HG03520 (cell line): ENCODE results near the gene CDK15.
"Not testable (repeated sequence)": the region's sequence is repeated elsewhere in the genome, so short reads cannot be mapped to it uniquely, and the experiment has no call there.

Source experiments
- ATAC-seq: cut with Tn5 transposase; IDR thresholded peaks from one replicate; pipeline ENCODE4 v1.9.1; 2021; ENCODE audit warnings: mild to moderate bottlenecking, moderate library complexity; ENCODE audit not compliant: unreplicated experiment

The CDK15 gene

DNA sequence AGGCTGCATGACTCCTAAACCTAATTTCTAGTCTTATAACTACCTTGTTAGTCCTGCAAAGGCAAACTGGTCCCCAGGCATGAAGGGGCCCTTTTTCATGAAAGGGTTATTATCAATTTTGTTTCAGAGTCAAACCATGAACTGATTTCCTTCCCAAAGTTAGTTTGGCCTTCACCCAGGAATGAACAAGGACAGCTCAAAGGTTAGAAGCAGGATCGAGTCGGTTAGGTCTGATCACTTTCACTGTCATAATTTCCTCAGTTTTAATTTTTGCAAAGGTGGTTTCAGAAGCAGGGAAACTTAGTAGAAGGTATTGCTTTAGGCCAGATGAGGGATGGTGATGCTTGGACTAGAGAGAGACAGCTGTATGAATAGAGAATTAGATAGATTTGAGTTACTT, 16.9 kb upstream of the CDK15 start:
- ATAC-seq, result no peak

DNA sequence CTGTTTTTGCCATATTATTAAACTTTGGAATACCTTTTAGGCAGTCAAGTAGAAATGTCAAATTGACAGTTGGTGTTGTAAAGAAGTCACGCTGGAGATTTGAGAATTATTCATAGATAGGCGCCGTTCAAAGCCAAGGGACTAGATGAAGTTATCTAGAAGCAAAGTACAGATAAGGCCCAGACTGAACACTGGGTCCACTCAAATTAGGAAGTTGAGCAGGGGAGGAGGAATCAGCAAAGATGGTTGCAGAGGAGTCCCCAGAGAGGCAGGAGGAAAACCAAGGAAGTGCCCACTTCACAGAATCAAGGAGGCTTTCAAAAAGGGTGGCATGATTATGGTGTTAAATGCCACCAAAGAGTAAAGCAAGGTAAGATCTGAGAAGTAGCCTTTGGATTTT, 16.0 kb upstream of the CDK15 start:
- ATAC-seq, result no peak

DNA sequence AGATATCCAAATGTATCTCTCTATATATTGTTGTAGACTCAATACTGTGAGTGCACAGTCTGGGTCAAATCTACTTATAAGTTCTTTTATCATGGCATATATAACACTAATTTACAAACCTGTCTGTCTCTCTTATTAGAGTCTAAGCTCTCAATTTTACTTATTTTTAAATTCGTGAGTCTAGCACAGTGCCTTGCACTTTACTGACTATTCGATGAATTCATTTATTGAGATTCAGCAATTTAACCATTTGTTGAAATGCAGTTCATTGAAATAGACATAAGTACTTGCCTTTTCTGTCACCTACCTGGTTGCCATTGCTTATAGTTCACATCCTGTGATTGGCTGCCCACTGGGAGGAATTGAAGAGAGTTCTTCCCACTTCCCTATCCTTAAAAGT, 15.3 kb upstream of the CDK15 start:
- no peak for ATAC-seq

DNA sequence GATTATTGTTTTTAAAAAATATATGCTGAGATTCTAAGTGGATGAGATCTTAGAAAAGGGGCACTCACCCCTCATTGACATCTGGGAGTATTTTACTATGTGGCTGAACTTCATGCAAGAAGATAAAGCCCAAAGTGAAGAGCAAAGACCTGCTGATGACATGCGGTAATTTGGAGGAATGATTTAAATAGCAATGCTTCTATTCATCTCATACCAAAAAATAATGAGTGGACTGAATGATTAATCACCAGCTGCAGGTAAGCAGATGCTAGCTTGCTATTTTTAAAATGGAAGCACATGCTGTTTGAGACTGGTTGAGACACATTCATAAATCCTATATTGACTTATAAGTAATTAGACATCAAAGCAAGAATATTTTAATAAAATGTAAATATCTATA, 12.7 kb upstream of the CDK15 start:
- no peak for ATAC-seq

DNA sequence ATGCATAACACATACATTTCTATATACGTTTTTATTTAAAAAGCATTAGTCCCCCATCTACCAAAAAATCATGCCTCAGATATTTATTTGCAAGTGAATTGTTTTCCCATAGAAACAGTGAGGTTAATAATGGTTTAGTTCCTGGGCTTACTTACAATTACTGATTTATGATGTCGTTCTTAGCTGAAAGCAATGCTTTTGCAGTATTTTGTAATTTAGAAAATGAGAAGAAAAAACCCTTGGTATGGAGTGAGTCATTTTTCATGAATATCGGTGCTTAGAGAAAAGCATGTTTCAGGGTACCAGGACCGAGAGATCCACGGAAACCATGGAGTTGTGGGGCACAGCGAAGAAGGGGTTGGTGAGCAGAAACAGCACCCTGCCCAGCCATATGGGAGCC, 12.0 kb upstream of the CDK15 start:
- ATAC-seq, result no peak

DNA sequence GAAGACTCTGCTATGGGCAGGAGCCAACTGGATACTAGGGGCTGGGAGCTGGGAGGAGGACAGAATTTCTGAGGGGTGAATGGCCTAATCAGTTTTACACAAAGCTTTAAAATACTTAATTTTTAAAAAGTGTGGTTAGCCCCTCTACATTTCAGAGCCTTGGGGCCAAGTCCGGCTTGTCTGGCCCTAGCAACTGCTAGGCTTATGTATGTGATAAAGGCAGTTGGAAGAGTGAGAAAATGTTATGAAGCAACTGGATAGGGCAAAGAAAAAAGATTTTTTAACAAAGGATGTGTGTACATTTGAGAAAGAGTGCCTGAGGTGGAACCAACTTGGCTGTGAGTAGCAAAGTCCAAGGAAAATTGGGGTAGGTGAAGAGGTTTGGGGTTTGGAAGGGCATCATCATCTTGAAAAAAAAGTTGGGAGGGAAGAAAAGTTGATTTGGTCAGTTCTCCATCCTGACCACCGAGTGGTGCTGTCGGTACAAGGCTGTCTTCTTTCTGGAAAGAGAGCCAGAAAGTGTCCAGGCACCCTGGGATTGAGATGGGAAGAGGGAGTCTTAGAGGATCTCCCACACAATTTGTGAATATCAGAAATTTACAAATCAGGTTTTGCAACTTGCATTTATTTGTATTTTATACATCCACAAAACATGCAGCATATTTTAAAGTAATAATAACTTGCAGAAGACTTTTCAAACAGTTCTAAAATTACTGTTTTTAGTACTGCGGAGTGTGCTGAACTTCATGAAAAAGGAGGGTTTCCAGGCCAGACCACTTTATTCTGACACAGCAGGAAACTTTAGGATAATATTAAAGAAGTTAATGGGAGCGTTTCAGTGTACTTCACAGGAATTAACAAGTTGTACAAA, 10.5 kb upstream of the CDK15 start:
- no peak for ATAC-seq

DNA sequence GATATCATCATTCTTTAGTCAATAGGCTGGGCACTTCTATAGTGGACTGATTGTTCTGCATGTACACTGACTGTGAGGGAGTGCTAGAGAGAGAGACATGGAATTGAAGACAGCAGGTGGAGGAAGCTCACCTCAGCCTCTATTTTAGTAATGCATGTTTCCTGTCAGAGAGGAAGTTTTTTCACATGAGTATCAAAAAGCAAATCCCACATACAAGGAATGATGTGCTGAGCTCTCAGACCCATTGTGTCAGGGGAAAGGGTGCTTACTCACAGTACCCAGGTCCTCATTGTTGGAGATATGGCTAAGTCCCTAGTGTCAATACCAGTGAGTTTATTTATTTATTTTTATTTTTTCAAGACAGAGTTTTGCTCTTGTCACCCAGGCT, 9.9 kb upstream of the CDK15 start:
- ATAC-seq, result no peak

DNA sequence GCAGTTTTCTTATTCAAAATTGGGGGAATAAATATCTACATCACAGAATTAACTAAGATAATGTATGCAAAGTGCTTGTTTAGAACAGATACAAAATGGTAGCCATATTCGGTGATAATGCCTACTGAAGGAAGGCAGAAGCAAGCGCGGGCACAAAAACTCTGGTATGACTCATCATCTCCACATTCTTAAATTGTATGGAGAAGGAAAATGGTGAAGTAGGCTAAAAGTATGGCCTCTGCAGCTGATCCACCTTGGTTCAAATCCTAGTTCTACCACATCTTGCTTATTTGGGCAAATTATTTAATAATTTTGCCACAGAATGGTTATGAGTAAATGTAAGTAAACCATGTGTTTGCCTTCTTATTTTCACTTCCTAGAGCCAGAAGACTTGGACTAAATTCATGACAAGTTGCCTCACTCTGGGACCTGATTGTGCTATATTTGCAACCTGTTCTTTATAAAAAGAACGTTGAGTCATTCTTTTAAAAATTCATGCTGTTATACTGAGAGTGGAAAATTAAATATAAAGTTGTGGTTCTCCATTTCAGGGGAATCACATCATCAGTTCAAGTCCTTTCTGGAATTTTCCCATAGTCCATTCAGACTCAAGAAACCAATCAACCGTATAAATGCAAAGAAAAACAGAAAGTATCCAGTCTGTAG, 9.0 kb upstream of the CDK15 start:
- no peak for ATAC-seq

DNA sequence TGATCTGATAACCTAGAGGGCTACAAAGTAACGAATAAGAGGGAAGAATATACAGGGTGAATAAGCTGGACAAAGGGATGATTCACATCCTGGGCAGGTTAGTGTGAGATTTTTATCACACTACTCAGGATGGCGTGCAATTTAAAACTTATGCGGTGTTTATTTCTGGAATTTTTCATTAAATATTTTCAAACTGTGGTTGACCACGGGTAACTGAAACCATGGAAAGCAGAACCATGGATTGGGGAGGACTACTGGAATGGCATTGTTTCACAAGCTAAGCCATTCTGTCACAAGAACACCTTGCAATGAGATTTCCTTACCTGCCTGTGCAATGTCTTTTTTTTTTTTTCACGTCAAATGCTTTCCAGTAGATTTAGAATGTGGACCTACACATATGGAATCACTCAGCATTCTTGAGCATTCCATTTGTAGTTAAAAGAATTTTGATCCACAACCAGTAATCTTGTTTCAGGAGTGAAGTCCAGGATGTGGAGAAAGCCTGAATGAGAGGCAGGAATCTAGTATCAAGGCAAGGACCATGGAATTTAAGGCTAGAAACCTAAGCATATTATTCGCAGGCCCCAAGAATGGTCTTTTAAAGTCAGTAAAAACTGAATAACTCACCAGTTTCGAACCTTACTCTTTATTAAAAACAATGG, 8.0 kb upstream of the CDK15 start:
- no peak for ATAC-seq

DNA sequence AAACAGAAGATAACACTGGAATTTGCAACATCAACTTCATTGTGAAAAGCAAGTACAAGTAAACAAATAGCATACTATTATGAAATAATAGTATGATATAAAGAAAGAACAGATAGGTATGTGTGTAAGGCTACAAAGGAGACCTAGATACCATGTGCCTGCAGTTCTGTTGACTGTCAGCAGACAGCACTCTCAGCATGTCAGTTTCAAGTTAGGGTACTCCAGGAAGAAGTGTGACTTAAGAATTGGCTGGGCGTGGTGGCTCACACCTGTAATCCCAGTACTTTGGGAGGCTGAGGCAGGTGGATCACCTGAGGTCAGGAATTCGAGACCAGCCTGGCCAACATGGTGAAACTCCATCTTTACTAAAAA, 7.4 kb upstream of the CDK15 start:
- not testable (repeated sequence) for ATAC-seq

DNA sequence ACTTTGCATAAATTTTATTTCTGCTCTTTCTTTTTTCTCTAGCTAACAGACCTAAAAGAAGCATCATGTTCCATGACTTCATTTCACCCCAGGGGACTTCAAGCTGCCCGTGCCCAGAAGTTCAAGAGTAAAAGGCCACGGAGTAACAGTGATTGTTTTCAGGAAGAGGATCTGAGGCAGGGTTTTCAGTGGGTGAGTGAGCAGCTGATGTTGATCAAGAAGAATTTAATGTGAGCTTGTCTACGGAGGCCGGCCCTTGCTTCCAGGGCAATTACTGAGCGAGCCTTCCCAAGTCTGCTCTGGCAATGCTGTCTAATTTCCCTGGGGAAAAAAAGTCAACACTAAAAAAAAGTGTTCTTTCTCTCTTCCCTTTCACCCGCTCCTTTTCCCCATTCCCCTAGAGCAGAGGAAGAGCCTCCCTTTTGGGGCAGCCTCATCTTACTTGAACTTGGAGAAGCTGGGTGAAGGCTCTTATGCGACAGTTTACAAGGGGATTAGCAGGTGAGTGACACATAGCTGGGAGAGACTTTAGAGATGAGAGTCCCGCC, 1.2 kb downstream of the CDK15 start:
- ATAC-seq, result no peak

DNA sequence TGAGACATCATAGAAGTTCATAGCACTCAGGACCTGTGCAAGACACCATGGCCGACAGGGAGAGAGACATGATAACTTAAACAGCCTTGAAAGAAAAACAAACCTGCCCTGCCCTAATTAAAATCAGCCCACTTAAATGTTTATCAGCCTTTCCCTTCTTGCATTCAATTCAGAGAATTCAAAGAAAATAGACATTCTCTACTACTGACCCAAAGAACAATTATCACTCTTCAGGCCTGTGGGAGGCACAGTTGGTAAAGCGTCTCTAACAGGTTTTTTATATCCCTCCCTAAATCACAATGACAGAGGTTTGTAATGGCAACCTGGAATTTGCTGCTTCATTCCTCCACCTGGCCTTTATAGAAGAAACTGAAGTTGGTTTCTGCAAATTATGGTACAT, 1.7 kb downstream of the CDK15 start:
- ATAC-seq, result no peak

DNA sequence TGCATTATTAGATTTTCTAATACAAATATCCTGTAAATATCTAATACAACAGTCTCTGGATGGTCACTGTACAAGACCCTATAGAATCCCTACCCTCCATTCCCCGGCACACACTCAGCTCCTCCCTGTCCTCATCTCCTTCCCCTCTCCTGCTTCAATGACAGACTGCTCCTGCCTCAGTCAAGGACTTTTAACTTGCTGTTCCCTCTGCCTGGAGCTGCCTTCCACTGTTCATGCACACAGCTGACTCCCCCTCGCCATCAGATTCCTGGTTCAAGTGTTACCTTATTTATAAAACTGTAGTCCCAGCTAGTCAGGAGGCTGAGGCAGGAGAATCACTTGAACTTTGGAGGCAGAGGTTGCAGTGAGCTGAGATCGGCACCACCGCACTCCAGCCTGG, 3.3 kb downstream of the CDK15 start:
- no peak for ATAC-seq

DNA sequence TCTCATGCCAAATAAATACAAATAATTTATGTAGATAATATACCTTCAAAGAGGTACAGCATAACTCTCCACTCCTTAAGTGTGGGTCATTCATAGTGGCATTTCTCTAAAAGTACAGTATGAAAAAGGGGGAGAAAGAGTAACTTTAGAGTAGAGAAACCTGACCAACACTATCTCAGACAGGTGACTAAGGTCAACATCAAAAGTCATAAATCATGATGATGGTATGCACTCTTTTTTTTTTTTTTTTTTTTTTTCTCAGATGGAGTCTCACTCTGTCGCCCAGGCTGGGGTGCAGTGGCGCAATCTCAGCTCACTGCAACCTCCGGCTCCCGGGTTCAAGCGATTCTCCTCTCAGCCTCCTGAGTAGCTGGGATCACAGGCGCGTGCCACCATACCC, 4.3 kb downstream of the CDK15 start:
- ATAC-seq, result not testable (repeated sequence)

DNA sequence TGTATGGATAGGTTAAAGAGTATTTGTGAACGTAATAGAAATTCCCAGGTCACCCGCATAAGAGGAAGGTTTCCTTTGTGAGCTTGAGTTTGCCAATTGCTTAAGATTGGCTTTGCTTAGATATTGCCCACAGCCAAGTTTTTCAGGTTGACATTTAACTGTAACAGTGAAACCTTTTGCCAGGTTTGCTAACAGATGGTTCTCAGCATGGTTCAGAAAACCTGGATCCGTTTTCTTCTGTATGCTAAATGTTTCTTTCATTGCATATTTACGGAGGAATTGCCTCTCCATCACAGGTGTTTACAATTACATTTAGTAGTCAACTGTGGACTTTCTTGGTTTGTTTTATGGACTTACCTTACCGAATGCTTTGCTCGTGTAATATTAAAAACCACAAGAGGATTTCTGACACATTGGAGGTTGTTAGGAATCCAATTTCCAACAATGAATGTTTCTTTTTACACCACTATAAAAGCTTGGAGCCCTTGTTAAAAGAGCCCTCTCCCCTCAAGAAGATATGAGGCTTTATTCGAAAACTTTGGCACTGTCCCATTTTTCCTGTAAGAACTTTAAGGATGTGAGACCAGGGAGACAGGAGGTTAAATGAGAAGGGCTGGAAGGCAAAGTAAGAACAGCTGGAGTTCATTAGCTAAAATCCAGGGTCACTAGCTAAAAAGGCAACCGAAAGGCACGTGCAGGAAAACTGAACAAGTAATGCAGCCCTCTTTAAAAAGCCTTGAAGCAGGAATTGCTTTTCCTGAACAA, 7.8 kb downstream of the CDK15 start:
- no peak for ATAC-seq

DNA sequence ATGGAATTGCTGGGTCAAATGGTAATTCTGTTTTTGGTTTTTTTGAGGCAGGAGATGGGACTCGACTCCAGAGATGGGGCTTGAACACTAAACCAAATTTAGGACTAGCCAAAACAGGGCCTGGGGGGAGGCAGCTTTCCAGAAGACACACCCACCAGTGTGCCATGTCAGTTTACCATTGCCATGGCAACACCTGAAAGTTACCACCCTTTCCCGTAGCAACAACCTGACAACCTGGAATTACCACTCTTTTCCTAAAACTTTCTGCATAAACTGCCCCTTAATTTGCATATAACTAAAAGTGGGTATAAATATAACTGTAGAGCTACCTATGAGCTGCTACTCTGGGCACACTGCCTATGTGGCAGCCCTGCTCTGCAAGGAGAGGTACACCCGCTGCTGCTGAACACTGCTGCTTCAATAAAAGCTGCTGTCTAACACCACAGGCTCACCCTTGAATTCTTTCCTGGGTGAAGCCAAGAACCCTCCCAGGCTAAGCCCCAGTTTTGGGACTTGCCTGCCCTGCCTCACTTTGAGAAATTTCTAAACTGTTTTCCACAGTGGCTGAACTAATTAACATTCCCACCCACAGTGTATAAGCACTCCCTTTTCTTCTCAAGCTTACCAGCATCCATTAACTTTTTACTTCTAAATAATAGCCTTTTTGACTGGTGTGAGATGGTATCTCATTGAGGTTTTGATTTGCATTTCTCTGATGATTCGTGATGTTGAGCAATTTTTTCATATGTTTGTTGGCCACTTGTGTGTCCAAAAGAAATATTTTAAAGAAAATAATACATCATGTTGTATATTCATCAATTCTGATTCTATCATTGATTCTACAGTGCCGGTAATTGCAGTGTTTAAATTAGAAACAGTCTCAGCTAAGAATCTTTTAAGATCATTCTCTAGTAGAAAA, 10.6 kb downstream of the CDK15 start:
- no peak for ATAC-seq

DNA sequence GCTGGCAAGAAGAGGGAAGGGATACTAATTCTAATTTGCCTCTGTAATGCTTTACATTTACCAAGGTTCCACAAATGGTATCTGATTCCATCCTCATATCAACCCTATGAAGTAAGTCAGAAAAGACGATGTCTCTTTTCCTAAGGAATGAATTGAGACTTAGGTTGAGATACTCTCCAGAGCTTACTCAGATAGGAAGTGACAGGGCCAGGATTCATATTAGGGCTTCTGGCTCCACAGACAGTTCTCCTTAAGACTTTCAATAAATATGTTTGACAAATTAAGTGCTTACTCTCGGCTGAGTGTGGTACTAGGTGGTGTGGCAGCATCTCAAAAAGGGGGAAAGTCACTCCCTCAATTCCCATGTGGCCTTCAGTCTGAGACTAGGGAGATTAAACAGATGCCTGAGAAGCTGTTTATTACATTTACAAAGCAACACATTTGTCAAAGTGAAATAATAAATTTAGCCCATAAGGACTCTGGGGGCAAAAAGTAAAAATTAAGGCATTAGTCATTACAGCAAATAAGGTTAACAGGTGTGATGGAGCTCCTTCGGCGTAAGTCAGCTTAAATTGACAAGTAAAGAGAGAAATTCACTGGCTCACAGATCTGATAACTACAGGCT, 14.2 kb downstream of the CDK15 start:
- no peak for ATAC-seq

DNA sequence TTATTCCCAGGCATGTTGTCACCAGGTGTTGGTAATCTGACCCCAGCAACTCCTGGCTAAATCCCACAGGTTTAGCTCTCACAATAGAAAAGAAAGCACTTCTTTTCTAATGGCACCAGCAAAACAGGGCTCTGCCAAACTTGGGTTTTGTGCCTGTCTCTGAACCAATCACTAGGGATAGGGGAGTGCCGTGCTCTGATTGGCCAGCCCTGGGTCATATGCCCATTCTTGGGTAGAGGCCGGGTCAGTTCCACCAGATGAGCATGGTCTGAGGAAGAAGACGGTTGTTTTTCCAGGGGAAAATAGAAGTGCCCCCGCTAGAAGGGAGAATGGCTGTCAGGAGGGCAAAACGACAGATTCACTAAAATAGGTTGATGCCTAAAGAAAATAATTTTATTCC, 14.7 kb downstream of the CDK15 start:
- no peak for ATAC-seq

DNA sequence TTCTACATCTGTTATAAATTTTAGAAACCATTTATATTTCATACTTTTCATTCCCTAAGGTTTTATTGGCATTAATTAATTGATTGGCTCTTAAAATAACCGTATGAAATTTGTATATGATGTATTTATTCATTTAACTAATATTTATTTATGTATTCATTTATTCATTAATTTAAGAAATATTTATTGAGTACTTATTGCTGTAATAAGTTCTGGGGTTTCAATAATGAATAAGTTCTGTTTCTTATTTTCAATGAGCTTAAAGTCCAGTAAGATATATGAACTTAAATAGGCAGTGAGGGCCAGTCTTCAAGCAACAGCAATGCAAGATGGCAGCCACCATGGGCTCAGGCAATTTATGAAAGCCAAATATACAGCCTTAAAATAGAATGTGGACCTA, 17.9 kb downstream of the CDK15 start:
- ATAC-seq, result no peak

DNA sequence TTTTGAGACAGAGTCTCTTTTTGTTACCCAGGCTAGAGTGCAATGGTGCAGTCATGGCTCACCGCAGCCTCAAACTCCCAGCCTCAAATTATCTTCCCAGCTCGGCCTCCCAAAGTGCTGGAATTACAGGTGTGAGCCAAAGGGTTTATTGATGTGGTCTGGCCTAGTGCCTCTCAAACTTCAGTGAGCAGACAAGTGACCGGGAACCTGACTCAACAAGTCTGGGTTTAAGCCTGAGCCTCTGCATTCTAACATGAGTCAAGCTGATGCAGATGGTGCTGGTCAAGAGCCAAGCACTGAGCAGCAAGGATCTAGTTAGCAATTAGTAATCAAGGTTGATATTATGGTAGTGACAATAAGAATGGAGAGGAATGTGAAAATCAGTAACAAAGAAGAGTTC, 21.3 kb downstream of the CDK15 start:
- ATAC-seq, result no peak
